Testis (tissue), 3 donors: Measurements from ENCODE around the gene CHMP5. TPM values are rescaled to one million over a fixed set of nuclear protein-coding genes. Genes with fewer than 3 reads are reported as not detected.

Source experiments
- DNase-seq: peaks from one replicate; pipeline ENCODE4 v3.0.0-alpha.2; 2019
- H3K27ac ChIP-seq, 2 donors: fragments of 200-600 bp; sonication (generic); one replicate each; pipeline ENCODE4 v1.5.1; 2019
- H3K27me3 ChIP-seq: fragments of 200-600 bp; sonication (generic); one replicate; pipeline ENCODE4 v1.5.1; 2019
- H3K36me3 ChIP-seq: fragments of 200-600 bp; sonication (generic); one replicate; pipeline ENCODE4 v1.5.1; 2017; ENCODE audit warnings: low read depth; ENCODE audit errors: missing control alignments
- H3K4me1 ChIP-seq: fragments of 200-600 bp; sonication (generic); one replicate; pipeline ENCODE4 v1.5.1; 2019
- H3K4me3 ChIP-seq, 2 donors: fragments of 200-600 bp; sonication (generic); one replicate each; pipeline ENCODE4 v1.5.1; 2017 to 2019
- H3K9me3 ChIP-seq: fragments of 200-600 bp; sonication (generic); one replicate; pipeline ENCODE4 v1.5.1; 2017
- POLR2A ChIP-seq: fragments of 450-650 bp; IDR thresholded peaks from one replicate; pipeline ENCODE4 v1.6.1; 2017; ENCODE audit warnings: antibody characterized with exemption, mild to moderate bottlenecking, moderate library complexity
- WGBS, 2 donors: methylation state at CpG; one replicate each; pipeline ENCODE4 v1.1.5; 2018; 5-methylcytosine and 5-hydroxymethylcytosine counted together
- intact Hi-C: fragments of 100-400 bp; cut with DNase I; formaldehyde crosslinking; loops from one replicate; pipeline ENCODE4 v1.15.1; 2023; ENCODE audit warnings: low total_unique reads
- polyA plus RNA-seq: library from polyadenylated mRNA; stranded (reverse); fragments of 350-450 nt; fragmentation: Illumina TruSeq; extraction: RNeasy Lipid Tissue Mini Kit (QIAGEN cat#74804); gene quantifications from one replicate; pipeline ENCODE4 v1.2.3, GENCODE V29; 2014; ENCODE audit warnings: low read depth, low replicate concordance; ENCODE audit not compliant: insufficient read depth
- total RNA-seq, 2 donors: library from RNA; depleted of rRNA; stranded (reverse); fragments of >200 nt; gene quantifications; one replicate each; pipeline ENCODE4 v1.2.3, GENCODE V29; 2016
- TF ChIP-seq, protein P1 (sequence below), 3 experiments: fragments of 450-650 bp in 2 of 3; fragments of 200-600 bp in 1 of 3; sonication (generic) in 1 of 3; IDR thresholded peaks; one replicate each; pipeline ENCODE4 v1.5.1; 2016 to 2019; ENCODE audit warnings: antibody characterized with exemption in 3 of 3, mild to moderate bottlenecking in 2 of 3, moderate library complexity in 1 of 3

The CHMP5 gene
- total and polyA plus RNA-seq, 3 donors from 2014 or later: 53.2 to 84.1 (median 57.0) TPM

DNA sequence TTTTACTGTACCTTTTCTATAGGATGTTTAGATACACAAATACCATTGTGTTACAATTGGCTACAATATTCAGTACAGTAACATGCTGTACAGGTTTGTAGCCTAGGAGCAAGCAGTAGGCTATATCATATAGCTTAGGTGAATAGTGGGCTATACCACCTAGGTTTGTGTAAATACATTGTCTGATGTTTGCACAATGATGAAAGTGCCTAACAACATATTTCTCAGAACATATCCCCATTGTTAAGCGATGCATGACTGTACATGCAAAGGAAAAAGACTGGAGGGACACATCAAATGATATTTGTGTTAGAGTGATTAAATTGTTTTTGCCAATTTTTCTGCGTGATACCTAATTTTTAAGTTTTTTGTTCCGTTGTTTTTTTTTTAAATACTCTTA is 5.3 kb downstream of the CHMP5 start:
- intact Hi-C loops: no loop called here
- TF ChIP-seq, protein P1, sequence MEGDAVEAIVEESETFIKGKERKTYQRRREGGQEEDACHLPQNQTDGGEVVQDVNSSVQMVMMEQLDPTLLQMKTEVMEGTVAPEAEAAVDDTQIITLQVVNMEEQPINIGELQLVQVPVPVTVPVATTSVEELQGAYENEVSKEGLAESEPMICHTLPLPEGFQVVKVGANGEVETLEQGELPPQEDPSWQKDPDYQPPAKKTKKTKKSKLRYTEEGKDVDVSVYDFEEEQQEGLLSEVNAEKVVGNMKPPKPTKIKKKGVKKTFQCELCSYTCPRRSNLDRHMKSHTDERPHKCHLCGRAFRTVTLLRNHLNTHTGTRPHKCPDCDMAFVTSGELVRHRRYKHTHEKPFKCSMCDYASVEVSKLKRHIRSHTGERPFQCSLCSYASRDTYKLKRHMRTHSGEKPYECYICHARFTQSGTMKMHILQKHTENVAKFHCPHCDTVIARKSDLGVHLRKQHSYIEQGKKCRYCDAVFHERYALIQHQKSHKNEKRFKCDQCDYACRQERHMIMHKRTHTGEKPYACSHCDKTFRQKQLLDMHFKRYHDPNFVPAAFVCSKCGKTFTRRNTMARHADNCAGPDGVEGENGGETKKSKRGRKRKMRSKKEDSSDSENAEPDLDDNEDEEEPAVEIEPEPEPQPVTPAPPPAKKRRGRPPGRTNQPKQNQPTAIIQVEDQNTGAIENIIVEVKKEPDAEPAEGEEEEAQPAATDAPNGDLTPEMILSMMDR (IDR thresholded peaks at IDR 0.05): no peak
- TF ChIP-seq POLR2A: no peak

DNA sequence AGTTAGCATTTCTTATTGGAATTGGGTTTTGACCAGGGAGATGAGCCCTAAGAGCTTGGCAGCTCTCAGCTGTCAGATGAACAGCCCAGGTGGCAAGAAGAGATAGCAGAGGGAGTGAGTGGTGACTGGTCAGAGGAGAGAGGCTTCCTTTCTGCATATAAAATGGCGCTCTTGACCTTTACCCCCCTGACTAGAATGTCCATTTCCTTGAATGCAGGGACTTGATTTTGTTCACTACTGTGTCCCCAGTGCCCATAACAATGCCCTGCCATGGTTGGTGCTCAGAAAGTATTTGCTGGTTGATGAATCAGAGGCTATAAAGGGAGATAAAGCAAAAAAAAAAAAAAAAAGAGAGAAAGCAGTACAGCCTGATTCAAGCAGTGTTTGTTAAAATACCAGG is 7.2 kb downstream of the CHMP5 start:
- Histone ChIP-seq H3K27ac (no peak overlapping the region), H3K36me3 (peaks cover 5% of the 10 kb centered on the region), H3K9me3 (no peaks in the 10 kb centered on the region), H3K4me1 (no peaks in the 10 kb centered on the region), H3K27me3 (no peaks in the 10 kb centered on the region), H3K4me3 (no peak overlapping the region)
- no peak for TF ChIP-seq POLR2A
- TF ChIP-seq, protein P1 (IDR thresholded peaks at IDR 0.05): no peak
- no peak for DNase-seq
- intact Hi-C loops: no loop called here
- WGBS, 2 donors: 84 to 96% methylated on average over 1 of the region's 1 CpG

More for the DNA sequence above, 5.3 kb downstream of the CHMP5 start:
- no peaks in the 10 kb centered on the region for H3K27me3 ChIP-seq
- no peak overlapping the region for H3K4me3 ChIP-seq
- H3K27ac ChIP-seq: no peak overlapping the region
- H3K36me3 ChIP-seq: no peaks in the 10 kb centered on the region
- no peak for DNase-seq
- WGBS, 2 donors: 97 to 98% methylated on average over 3 of the region's 3 CpGs
- H3K9me3 ChIP-seq: no peaks in the 10 kb centered on the region
- H3K4me1 ChIP-seq: peaks cover 9% of the 10 kb centered on the region

DNA sequence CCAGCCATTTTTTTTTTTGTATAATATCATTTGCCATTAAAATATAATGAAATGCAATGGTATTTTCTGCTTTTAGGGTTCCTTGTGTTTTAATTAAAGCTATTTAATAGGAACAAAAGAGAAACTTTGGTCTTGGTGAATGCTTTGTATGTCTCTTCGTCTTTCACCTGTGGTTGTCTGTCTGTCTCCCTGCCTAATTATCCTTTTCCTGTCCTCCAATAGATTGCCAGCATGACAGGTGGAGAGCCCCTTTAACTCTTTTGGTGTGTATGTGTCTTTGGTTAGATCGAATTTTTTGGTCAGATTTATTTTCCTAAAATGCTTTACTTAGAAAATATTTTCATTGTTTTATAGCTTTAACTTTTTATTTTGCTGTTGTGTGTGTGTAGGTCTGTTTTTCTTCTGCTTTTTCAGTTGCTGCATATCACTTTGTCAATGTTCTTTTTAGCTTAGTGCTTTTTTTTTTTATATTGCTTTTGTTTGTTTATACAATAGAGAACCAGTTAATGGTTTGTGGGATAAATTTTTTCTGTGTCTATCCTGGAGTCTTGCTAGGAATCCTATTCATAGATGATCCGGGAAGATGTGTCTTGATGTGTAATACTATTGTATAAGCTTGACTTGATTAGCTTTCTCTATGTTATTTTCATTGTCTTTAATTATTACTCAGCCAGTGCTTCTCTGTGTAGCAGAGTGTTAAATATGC is 8.6 kb downstream of the CHMP5 start:
- intact Hi-C loops: no loop called here
- TF ChIP-seq, protein P1 (IDR thresholded peaks at IDR 0.05): no peak
- no peak for TF ChIP-seq POLR2A
- H3K4me1 ChIP-seq: no peaks in the 10 kb centered on the region
- H3K27ac ChIP-seq: no peak overlapping the region
- no peak for DNase-seq
- peaks cover 5% of the 10 kb centered on the region for H3K36me3 ChIP-seq
- H3K4me3 ChIP-seq: no peak overlapping the region
- H3K27me3 ChIP-seq: no peaks in the 10 kb centered on the region
- no peaks in the 10 kb centered on the region for H3K9me3 ChIP-seq
- WGBS, 2 donors: 76 to 91% methylated on average over 3 of the region's 3 CpGs

DNA sequence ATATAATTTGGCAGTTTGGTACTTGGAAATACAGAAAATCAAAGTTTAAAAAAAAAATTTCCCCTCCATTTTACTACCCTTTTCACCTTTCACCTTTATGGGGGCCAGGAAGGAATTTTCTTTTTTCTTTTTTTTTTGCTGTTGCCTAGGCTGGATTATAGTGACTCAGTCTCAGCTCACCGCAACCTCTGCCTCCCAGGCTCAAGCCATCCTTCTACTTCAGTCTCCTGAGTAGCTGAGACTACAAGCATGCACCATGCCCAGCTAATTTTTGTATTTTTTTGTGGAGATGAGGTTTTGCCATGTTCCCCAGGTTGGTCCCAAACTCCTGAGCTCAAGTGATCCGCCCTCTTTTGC is 9.1 kb downstream of the CHMP5 start:
- Histone ChIP-seq H3K27me3 (no peaks in the 10 kb centered on the region), H3K4me3 (no peak overlapping the region), H3K36me3 (peaks cover 5% of the 10 kb centered on the region), H3K9me3 (no peaks in the 10 kb centered on the region), H3K4me1 (no peaks in the 10 kb centered on the region), H3K27ac (no peak overlapping the region)
- TF ChIP-seq, protein P1 (IDR thresholded peaks at IDR 0.05): no peak
- no peak for TF ChIP-seq POLR2A
- no peak for DNase-seq
- intact Hi-C loops: no loop called here
- 98 to 100% methylated on average over 2 of the region's 2 CpGs for WGBS, 2 donors

DNA sequence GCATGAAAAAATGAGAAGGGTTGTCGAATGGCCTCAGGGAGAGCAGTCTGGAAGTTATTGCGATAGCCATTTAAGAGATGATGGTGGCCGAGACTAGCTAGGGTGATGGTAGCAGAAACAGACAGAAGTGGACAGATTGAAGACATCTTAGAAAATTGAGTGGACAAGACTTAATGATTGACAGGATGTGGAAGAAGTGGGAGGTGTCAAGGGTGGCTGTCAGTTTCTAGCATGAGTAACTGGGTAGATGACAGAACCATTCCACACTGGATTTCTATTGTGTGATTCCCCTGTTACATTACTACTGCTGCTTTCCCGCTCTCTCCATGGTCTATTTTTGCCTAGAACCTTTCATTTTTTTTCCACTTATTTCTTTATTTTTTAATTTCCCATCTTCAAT is 12.6 kb downstream of the CHMP5 start:
- no peaks in the 10 kb centered on the region for H3K4me1 ChIP-seq
- no peaks in the 10 kb centered on the region for H3K9me3 ChIP-seq
- no peak overlapping the region for H3K27ac ChIP-seq
- DNase-seq: no peak
- intact Hi-C loops: no loop called here
- peaks cover 5% of the 10 kb centered on the region for H3K36me3 ChIP-seq
- no peak overlapping the region for H3K4me3 ChIP-seq
- TF ChIP-seq, protein P1 (IDR thresholded peaks at IDR 0.05): no peak
- TF ChIP-seq POLR2A: no peak
- 96 to 99% methylated on average over 4 of the region's 4 CpGs for WGBS, 2 donors
- no peaks in the 10 kb centered on the region for H3K27me3 ChIP-seq
